ENCODE results near the gene CPA2.
"Not testable (repeated sequence)": the region's sequence is repeated elsewhere in the genome, so short reads cannot be mapped to it uniquely, and the experiment has no call there.

CPA2 gene

DNA sequence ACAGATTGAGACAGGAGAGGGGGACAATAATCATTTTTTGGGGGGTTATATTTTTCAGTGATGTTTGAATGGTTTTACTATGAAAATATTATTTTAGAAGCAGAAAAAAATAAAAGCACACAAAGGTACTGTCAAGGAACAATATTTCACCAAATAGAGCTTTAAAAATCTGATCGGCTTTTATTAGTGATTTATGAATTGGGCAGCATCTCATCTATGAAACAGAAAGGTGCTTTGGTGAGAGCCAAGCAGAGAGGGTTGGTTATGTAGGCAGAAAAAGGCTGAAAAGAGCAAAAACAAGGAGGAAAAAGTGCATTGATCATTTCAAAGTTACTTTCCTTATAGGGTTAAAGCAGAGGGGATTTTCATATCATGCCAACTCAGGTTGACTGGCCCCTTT, 26.4 kb upstream of the CPA2 start:
- no peak overlapping the region for H3K4me3 ChIP-seq (ENCODE audit: low read length)
- no peak for DNase-seq (ENCODE audit: low read depth)
- TF ChIP-seq, protein P1, sequence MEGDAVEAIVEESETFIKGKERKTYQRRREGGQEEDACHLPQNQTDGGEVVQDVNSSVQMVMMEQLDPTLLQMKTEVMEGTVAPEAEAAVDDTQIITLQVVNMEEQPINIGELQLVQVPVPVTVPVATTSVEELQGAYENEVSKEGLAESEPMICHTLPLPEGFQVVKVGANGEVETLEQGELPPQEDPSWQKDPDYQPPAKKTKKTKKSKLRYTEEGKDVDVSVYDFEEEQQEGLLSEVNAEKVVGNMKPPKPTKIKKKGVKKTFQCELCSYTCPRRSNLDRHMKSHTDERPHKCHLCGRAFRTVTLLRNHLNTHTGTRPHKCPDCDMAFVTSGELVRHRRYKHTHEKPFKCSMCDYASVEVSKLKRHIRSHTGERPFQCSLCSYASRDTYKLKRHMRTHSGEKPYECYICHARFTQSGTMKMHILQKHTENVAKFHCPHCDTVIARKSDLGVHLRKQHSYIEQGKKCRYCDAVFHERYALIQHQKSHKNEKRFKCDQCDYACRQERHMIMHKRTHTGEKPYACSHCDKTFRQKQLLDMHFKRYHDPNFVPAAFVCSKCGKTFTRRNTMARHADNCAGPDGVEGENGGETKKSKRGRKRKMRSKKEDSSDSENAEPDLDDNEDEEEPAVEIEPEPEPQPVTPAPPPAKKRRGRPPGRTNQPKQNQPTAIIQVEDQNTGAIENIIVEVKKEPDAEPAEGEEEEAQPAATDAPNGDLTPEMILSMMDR (conservative IDR thresholded peaks at IDR 0.05; ENCODE audit: low read length), result no peak

DNA sequence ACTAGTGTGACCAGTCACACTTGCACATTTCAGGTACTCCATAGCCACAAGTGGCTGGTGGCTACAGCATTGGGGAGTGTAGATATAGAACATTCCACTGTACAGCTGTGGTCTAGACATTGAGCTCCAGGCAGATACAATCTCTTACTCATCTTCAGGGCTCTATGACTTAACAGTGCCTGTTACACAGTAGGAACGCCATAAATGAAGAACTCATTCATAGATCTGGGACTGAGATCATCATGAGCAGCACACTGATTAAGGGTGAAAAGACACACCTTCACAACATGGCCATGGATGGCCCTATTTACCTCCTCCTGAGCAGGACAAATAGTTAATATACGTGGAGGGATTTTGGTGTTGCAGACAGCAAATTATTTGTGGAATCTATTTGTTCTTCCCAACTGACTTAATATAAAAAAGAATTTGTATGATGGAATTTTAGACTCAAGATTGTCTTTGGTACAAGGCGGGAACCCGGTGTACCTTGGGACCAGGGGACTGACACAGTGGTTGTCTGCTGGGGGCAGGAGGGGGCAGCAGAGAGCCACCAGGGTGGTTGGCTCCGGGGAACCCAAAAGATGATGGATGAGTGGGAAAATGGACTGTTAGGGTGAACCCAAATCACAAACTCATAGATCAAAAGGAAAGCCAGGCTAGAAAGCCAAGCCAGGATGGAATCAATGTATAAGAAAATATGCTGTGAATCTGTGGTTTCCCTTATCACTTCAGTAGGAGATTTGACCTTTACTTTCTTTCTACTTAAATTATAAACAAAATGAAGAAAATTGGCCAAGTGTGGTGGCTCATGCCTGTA, 24.3 kb upstream of the CPA2 start:
- DNase-seq (ENCODE audit: low read depth), result peak; percentile 33
- H3K4me3 ChIP-seq (ENCODE audit: low read length), result no peak overlapping the region
- TF ChIP-seq, protein P1 (conservative IDR thresholded peaks at IDR 0.05; ENCODE audit: low read length), result peak; percentile 97

DNA sequence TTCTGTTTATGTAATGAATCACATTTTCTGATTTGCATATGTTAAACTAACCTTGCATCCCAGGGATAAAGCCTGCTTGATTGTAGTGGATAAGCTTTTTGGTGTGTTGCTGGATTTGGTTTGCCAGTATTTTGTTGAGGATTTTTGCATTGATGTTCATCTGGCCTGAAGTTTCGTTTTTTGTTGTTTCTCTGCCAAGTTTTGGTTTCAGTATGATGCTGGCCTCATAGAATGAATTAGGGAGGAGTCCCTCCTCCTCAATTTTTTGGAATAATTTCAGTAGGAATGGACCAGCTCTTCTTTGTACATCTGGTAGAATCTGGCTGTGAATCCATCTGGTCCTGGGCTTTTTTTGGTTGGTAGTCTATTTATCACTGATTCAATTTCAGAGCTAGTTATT, 23.2 kb upstream of the CPA2 start:
- H3K4me3 ChIP-seq (ENCODE audit: low read length), result not testable (repeated sequence)
- peak; percentile 52 for DNase-seq (ENCODE audit: low read depth)

DNA sequence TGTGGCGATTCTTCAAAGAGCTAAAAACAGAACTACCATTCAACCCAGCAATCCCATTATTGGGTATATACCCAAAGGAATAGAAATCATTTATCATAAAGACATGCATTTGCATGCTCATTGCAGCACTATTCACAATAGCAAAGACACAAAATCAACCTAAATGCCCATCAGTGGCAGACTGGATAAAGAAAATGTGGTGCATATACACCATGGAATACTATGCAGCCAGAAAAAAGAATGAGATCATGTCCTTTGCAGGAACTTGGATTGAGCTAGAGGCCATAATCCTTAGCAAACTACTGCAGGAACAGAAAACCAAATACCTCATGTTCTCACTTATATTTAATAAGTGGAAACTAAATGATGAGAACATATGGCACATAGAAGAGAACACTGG, 20.2 kb upstream of the CPA2 start:
- DNase-seq (ENCODE audit: low read depth); H3K4me3 ChIP-seq (ENCODE audit: low read length): not testable (repeated sequence)

DNA sequence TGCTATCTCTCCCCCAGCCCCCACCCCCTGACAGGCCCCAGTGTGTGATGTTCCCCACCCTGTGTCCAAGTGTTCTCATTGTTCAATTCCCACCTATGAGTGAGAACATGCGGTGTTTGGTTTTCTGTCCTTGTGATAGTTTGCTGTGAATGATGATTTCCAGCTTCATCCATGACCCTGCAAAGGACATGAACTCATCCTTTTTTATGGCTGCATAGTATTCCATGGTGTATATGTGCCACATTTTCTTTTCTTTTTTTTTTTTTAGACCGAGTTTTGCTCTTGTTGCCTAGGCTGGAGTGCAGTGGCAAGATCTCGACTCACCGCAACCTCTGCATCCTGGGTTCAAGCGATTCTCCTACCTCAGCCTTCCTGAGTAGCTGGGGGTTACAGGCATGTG, 17.8 kb upstream of the CPA2 start:
- not testable (repeated sequence) for H3K4me3 ChIP-seq (ENCODE audit: low read length); DNase-seq (ENCODE audit: low read depth)

DNA sequence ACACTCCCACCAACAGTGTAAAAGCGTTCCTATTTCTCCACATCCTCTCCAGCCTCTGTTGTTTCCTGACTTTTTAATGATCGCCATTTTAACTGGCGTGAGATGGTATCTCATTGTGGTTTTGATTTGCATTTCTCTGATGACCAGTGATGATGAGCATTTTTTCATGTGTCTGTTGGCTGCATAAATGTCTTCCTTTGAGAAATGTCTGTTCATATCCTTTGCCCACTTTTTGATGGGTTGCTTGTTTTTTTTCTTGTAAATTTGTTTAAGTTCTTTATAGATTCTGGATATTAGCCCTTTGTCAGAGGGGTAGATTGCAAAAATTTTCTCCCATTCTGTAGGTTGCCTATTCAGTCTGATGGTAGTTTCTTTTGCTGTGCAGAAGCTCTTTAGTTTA, 17.0 kb upstream of the CPA2 start:
- not testable (repeated sequence) for H3K4me3 ChIP-seq (ENCODE audit: low read length); DNase-seq (ENCODE audit: low read depth)

DNA sequence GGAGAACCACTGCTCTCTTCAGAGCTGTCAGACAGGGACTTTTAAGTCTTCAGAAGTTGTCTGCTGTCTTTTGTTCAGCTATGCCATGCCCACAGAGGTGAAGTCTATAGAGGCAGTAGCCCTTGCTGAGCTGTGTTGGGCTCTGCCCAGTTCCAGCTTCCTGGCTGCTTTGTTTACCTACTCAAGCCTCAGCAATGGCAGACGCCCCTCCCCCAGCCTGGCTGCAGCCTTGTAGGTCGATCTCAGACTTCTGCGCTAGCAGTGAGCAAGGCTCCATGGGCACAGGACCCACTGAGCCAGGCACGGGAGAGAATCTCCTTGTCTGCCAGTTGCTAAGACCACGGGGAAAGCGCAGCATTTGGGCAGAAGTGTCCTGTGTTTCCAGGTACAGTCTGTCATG, 12.1 kb upstream of the CPA2 start:
- H3K4me3 ChIP-seq (ENCODE audit: low read length), result no peak overlapping the region
- TF ChIP-seq, protein P1 (conservative IDR thresholded peaks at IDR 0.05; ENCODE audit: low read length), result no peak
- no peak for DNase-seq (ENCODE audit: low read depth)

DNA sequence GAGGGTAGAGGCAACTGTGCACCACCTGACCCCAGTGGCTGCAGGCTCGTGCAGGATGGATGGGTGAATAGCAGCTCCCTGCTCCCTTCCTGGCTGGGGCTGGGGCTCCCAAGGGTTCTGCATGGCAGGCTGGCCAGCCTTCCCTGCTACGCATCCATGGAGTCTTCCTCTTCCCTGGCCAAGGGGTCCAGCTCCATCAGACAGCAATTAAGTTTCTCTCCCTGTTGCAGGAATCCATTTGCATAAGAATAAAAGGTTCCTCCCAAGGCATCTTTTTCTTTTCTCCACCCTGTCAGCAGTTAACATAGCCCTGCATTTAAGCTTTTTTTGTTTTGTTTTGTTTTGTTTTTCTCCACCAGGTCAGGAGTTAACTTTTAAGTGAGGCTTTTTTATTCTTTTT, 10.0 kb upstream of the CPA2 start:
- no peak for DNase-seq (ENCODE audit: low read depth)
- TF ChIP-seq, protein P1 (conservative IDR thresholded peaks at IDR 0.05; ENCODE audit: low read length), result no peak
- no peak overlapping the region for H3K4me3 ChIP-seq (ENCODE audit: low read length)

DNA sequence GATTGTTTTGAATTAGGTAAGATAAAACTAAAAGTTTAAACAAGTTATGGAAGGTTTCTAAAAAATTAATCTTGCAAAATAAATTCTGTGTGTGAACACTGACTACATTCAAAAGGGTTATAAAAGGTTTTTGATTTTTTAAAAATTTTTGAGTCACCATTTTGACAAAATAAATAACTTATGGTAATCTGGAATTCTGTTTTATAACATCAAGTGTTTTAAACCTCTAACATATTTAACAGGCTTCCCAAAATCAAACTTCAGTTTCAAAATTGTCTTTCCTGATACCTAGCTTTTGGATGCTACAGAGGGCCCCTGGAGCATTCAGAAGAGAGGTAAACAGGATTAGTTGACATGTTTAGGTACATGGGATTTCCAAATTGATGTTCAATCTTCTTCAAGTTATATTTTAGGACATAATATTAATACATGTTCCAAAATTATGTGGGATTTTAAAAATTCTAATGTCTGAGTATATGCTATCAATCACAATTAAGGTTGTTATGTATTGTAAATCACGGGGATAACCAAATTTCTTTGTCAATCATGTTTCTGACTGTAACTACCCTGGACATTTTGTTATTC, 8.1 kb upstream of the CPA2 start:
- DNase-seq (ENCODE audit: low read depth), result no peak
- no peak overlapping the region for H3K4me3 ChIP-seq (ENCODE audit: low read length)
- TF ChIP-seq, protein P1 (conservative IDR thresholded peaks at IDR 0.05; ENCODE audit: low read length), result no peak

Measured in AG10803 (cell line).